HepG2 (cell line): Measurements from ENCODE around the gene SLC22A7. TPM values are rescaled to one million over a fixed set of nuclear protein-coding genes. Genes with fewer than 3 reads are reported as not detected.

Experiments used
- FOXA3 ChIP-seq: IDR thresholded peaks from 2 replicates; pipeline ENCODE4 v1.6.1; 2016; ENCODE audit warnings: missing genetic modification reagents, missing compliant biosample characterization
- HOXA7 ChIP-seq: sonication (generic); formaldehyde crosslinking; IDR thresholded peaks from 2 replicates; pipeline ENCODE4 v1.8.1; 2022; ENCODE audit warnings: mild to moderate bottlenecking, missing genetic modification reagents, moderate library complexity
- ISX ChIP-seq: sonication (generic); formaldehyde crosslinking; conservative IDR thresholded peaks from 2 replicates; pipeline ENCODE4 v1.5.0; 2020; ENCODE audit warnings: missing genetic modification reagents
- JUNB ChIP-seq: sonication (generic); formaldehyde crosslinking; IDR thresholded peaks from 2 replicates; pipeline ENCODE4 v1.8.0; 2022; ENCODE audit warnings: missing genetic modification reagents, mild to moderate bottlenecking, borderline replicate concordance
- JUND ChIP-seq: sonication (generic); formaldehyde crosslinking; IDR thresholded peaks from 2 replicates; pipeline ENCODE4 v1.8.0; 2022; ENCODE audit warnings: mild to moderate bottlenecking, missing genetic modification reagents
- MED13 ChIP-seq: sonication (generic); formaldehyde crosslinking; IDR thresholded peaks from 2 replicates; pipeline ENCODE4 v1.5.0; 2020; ENCODE audit warnings: missing genetic modification reagents
- MIER3 ChIP-seq: IDR thresholded peaks from 2 replicates; pipeline ENCODE4 v1.6.1; 2016; ENCODE audit warnings: missing compliant biosample characterization, borderline replicate concordance
- NCOR1 ChIP-seq: fragments of 200-600 bp; sonication (generic); IDR thresholded peaks from 2 replicates; pipeline ENCODE4 v1.7.0; 2017; ENCODE audit warnings: antibody characterized with exemption, low read length, borderline replicate concordance
- SALL2 ChIP-seq: sonication (generic); formaldehyde crosslinking; IDR thresholded peaks from 2 replicates; pipeline ENCODE4 v1.8.1; 2023; ENCODE audit warnings: mild to moderate bottlenecking, missing genetic modification reagents, inconsistent platforms
- SP4 ChIP-seq: sonication (generic); formaldehyde crosslinking; IDR thresholded peaks from 2 replicates; pipeline ENCODE4 v1.8.1; 2023; ENCODE audit warnings: mild to moderate bottlenecking, missing genetic modification reagents
- THAP7 ChIP-seq: sonication (generic); formaldehyde crosslinking; IDR thresholded peaks from 2 replicates; pipeline ENCODE4 v1.8.1; 2023; ENCODE audit warnings: mild to moderate bottlenecking, missing genetic modification reagents
- ZHX1 ChIP-seq: sonication (generic); formaldehyde crosslinking; IDR thresholded peaks from 2 replicates; pipeline ENCODE4 v1.8.1; 2022; ENCODE audit warnings: low read depth, mild to moderate bottlenecking, missing genetic modification reagents
- ZNF205 ChIP-seq: IDR thresholded peaks from 2 replicates; pipeline ENCODE4 v1.6.1; 2018; ENCODE audit warnings: missing biosample characterization, missing genetic modification reagents
- ZNF207 ChIP-seq: fragments of 450-650 bp; IDR thresholded peaks from 2 replicates; pipeline ENCODE4 v1.6.1; 2016; ENCODE audit warnings: antibody characterized with exemption, borderline replicate concordance
- ZNF383 ChIP-seq: sonication (generic); formaldehyde crosslinking; IDR thresholded peaks from 2 replicates; pipeline ENCODE4 v1.4.0; 2020; ENCODE audit warnings: missing genetic modification reagents, mild to moderate bottlenecking, borderline replicate concordance
- ZNF512B ChIP-seq: sonication (generic); formaldehyde crosslinking; IDR thresholded peaks from 2 replicates; pipeline ENCODE4 v1.5.1; 2020; ENCODE audit warnings: missing genetic modification reagents, mild to moderate bottlenecking, borderline replicate concordance
- ZNF558 ChIP-seq: sonication (generic); formaldehyde crosslinking; IDR thresholded peaks from 2 replicates; pipeline ENCODE4 v1.9.0; 2022; ENCODE audit warnings: mild to moderate bottlenecking, missing genetic modification reagents, borderline replicate concordance
- ZNF790 ChIP-seq: sonication (generic); formaldehyde crosslinking; IDR thresholded peaks from 2 replicates; pipeline ENCODE4 v1.8.0; 2022; ENCODE audit warnings: missing genetic modification reagents, mild to moderate bottlenecking, borderline replicate concordance
- polyA plus RNA-seq, 8 experiments: library from polyadenylated mRNA; depleted of rRNA in 3 of 8; stranded (reverse) in 7 of 8; unstranded in 1 of 8; fragments of >200 nt; fragmentation: Illumina TruSeq in 4 of 8; extraction: Trizol in 4 of 8; gene quantifications; 2 replicates each; pipeline versions ENCODE4 v1.2.1 to v1.2.3, GENCODE V29; 2011 to 2016; ENCODE audit warnings: low read depth in 4 of 8, missing spikeins in 1 of 8, mixed read lengths in 1 of 8; ENCODE audit not compliant: insufficient read depth in 1 of 8
- total RNA-seq, 5 experiments: library from RNA; depleted of rRNA; stranded (reverse); fragments of >200 nt; fragmentation: Illumina TruSeq; extraction: Trizol; gene quantifications; 2 replicates each; pipeline ENCODE4 v1.2.3, GENCODE V29; 2016; ENCODE audit warnings: low read depth in 1 of 5
- TF ChIP-seq, protein P1 (sequence below): IDR thresholded peaks from 2 replicates; pipeline ENCODE4 v1.6.1; 2016; ENCODE audit warnings: mild to moderate bottlenecking, missing biosample characterization, missing genetic modification reagents
- TF ChIP-seq, protein P2 (sequence below): sonication (generic); formaldehyde crosslinking; IDR thresholded peaks from 2 replicates; pipeline ENCODE4 v1.5.1; 2020; ENCODE audit warnings: missing genetic modification reagents, mild to moderate bottlenecking, borderline replicate concordance

The SLC22A7 gene
- total and polyA plus RNA-seq, 2 of the 13 experiments (the other 11 are each of a cell fraction or from before 2014, with no cell fraction given), result 5.3 to 22.6 TPM

DNA sequence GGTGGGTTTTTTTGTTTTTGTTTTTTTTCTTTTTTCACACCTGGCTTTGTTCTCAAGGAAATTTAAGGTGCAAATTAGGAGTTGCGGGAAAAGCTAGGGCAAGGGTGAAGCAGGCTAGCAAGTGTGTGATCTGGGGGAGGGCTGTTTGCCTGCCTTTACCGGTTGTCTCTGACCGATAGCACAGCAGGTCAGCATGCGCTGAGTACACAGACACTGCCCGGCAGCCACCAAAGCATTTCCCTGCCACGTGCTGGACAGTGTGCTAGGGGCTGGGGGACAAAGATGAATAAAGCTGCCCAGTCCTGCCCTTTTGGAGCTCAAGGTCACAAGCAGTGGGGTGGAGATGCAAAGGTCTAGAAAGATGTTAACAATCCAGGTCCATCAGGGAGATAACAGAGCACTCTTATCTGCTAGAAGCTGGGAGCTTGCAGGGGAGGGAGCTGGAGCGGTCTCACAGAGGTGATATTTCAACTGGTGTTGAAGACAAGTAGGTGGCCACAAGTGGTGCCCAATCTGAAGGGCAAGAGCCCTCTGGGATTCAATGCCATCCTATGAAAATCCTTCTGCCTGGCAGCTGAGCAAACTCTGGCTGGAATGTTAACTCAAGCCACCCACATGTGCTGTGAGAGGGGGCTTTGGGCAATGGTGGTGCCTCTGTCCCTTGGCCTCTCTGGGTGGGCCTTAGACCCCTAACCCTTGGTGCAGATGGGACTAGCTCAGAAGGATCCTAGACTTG lies 30.3 kb upstream of the SLC22A7 start (continued):
- peak; percentile 98 for TF ChIP-seq ZHX1 (CRISPR knock-in tag)
- TF ChIP-seq SP4 (CRISPR knock-in tag), result peak; percentile 94
- peak; percentile 97 for TF ChIP-seq ZNF205 (CRISPR knock-in tag)
- TF ChIP-seq, protein P1, sequence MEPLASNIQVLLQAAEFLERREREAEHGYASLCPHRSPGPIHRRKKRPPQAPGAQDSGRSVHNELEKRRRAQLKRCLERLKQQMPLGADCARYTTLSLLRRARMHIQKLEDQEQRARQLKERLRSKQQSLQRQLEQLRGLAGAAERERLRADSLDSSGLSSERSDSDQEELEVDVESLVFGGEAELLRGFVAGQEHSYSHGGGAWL (CRISPR knock-in tag), result peak; percentile 94
- peak; percentile 100 for TF ChIP-seq MIER3 (CRISPR knock-in tag)
- TF ChIP-seq ZNF790 (CRISPR knock-in tag), result peak; percentile 91; the same call in 1 of the 2 replicates
- no peak for TF ChIP-seq ISX
- TF ChIP-seq, protein P2, sequence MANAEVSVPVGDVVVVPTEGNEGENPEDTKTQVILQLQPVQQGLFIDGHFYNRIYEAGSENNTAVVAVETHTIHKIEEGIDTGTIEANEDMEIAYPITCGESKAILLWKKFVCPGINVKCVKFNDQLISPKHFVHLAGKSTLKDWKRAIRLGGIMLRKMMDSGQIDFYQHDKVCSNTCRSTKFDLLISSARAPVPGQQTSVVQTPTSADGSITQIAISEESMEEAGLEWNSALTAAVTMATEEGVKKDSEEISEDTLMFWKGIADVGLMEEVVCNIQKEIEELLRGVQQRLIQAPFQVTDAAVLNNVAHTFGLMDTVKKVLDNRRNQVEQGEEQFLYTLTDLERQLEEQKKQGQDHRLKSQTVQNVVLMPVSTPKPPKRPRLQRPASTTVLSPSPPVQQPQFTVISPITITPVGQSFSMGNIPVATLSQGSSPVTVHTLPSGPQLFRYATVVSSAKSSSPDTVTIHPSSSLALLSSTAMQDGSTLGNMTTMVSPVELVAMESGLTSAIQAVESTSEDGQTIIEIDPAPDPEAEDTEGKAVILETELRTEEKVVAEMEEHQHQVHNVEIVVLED (CRISPR knock-in tag), result peak; percentile 84
- TF ChIP-seq SALL2 (CRISPR knock-in tag), result peak; percentile 98
- peak; percentile 94 for TF ChIP-seq JUNB (CRISPR knock-in tag)
- 0 out of 2 replicates have a peak, but pooled peaks have one; percentile 80 for TF ChIP-seq HOXA7
- TF ChIP-seq ZNF512B (CRISPR knock-in tag), result peak; percentile 99; the same call in 1 of the 2 replicates
- TF ChIP-seq ZNF558 (CRISPR knock-in tag), result peak; percentile 91; the same call in 1 of the 2 replicates
- TF ChIP-seq THAP7 (CRISPR knock-in tag), result peak; percentile 88; the same call in 1 of the 2 replicates
- TF ChIP-seq NCOR1, result peak; percentile 99
- peak; percentile 93; the same call in 1 of the 2 replicates for TF ChIP-seq JUND
- peak; percentile 100 for TF ChIP-seq FOXA3
- no peak for TF ChIP-seq ZNF383
- peak; percentile 99 for TF ChIP-seq MED13
- no peak for TF ChIP-seq ZNF207
